SJSA1 (cell line): ENCODE data around the gene CCDC70. TPM values are rescaled to one million over a fixed set of nuclear protein-coding genes. Genes with fewer than 3 reads are reported as not detected.

ENCODE experiments used
- DNase-seq, 2 experiments: peaks; one replicate each; pipeline ENCODE4 v3.0.0-alpha.2; 2015 to 2020; ENCODE audit warnings: low spot score in 2 of 2, low read depth in 1 of 2
- H3K27ac ChIP-seq: fragments of 250-450 bp; sonication (Bioruptor Pico); 2 replicates; pipeline ENCODE4 v1.5.1; 2020; ENCODE audit warnings: mild to moderate bottlenecking, moderate library complexity
- H3K27me3 ChIP-seq: fragments of 250-450 bp; sonication (Bioruptor Pico); replicated peaks from 2 replicates; pipeline ENCODE4 v1.5.1; 2020; ENCODE audit warnings: mild to moderate bottlenecking, moderate library complexity
- H3K36me3 ChIP-seq: fragments of 250-450 bp; sonication (Bioruptor Pico); 2 replicates; pipeline ENCODE4 v1.5.1; 2020; ENCODE audit warnings: mild to moderate bottlenecking
- H3K4me1 ChIP-seq: fragments of 250-450 bp; sonication (Bioruptor Pico); replicated peaks from 2 replicates; pipeline ENCODE4 v1.6.1; 2021; ENCODE audit warnings: mild to moderate bottlenecking
- H3K4me3 ChIP-seq: fragments of 250-450 bp; sonication (Bioruptor Pico); 2 replicates; pipeline ENCODE4 v1.5.1; 2020; ENCODE audit warnings: mild to moderate bottlenecking
- H3K9me3 ChIP-seq: fragments of 250-450 bp; sonication (Bioruptor Pico); replicated peaks from 2 replicates; pipeline ENCODE4 v1.5.1; 2020; ENCODE audit warnings: mild to moderate bottlenecking
- total RNA-seq: library from RNA; depleted of rRNA; stranded (reverse); fragments of >200 nt; shearing (Covaris generic); gene quantifications from 2 replicates; pipeline ENCODE4 v1.2.3, GENCODE V29; 2014; rRNA removed

CCDC70 gene
- total RNA-seq, 1 experiment from 2014 or later: 0.58 TPM

- H3K36me3 ChIP-seq: no peaks in the 10 kb centered on the region
- H3K4me3 ChIP-seq: no peak overlapping the region
- H3K9me3 ChIP-seq: no peaks in the 10 kb centered on the region
- H3K27ac ChIP-seq: no peak overlapping the region
- peaks cover 4% of the 10 kb centered on the region; the same call in 1 of the 2 replicates for H3K27me3 ChIP-seq
- no peaks in the 10 kb centered on the region for H3K4me1 ChIP-seq
- no peak for DNase-seq
Measured at GRCh38 chr13:51913421-51914136, 51.8 kb downstream of the CCDC70 start.

GRCh38 chr13:51914137-51914493 lies 52.3 kb downstream of the CCDC70 start:
- no peak for DNase-seq
- Histone ChIP-seq H3K4me3 (no peak overlapping the region), H3K9me3 (no peaks in the 10 kb centered on the region), H3K36me3 (no peaks in the 10 kb centered on the region), H3K27me3 (peaks cover 4% of the 10 kb centered on the region; the same call in 1 of the 2 replicates), H3K27ac (no peak overlapping the region), H3K4me1 (no peaks in the 10 kb centered on the region)

Other genes starting within 250 kb of the CCDC70 start
- gene DHRS12, start 57.8 kb upstream of the CCDC70 start, total RNA-seq: 1.3 and 5.9 TPM in 2 replicates
- 0.68 TPM in 1 of 2 replicates, not detected in the other for gene TMEM272, start 16.8 kb upstream of the CCDC70 start, total RNA-seq
- gene ATP7B, start 149.5 kb downstream of the CCDC70 start, total RNA-seq: 2.2 and 3.5 TPM in 2 replicates
- gene ALG11, start 150.4 kb downstream of the CCDC70 start, total RNA-seq: 21.9 and 25.3 TPM in 2 replicates
- gene UTP14C, start 162.7 kb downstream of the CCDC70 start, total RNA-seq: 12.1 and 16.7 TPM in 2 replicates